C4-2B (cell line): ENCODE data around the gene KDM4C.

Experiments used
- H3K27ac ChIP-seq: fragments of 450-650 bp; 2 replicates; pipeline ENCODE4 v1.5.1; 2017
- CTCF ChIP-seq: fragments of 450-650 bp; conservative IDR thresholded peaks from 2 replicates; pipeline ENCODE4 v1.5.1; 2017; ENCODE audit warnings: mild to moderate bottlenecking
- ZFX ChIP-seq: fragments of 450-650 bp; IDR thresholded peaks from 2 replicates; pipeline ENCODE4 v1.6.1; 2017

The KDM4C gene

GRCh38 chr9:7154003-7154619 lies 396.3 kb downstream of the KDM4C start:
- TF ChIP-seq ZFX (no peak), CTCF (no peak)
- no peak overlapping the region for H3K27ac ChIP-seq

GRCh38 chr9:7154650-7155049 lies 396.9 kb downstream of the KDM4C start:
- H3K27ac ChIP-seq: no peak overlapping the region
- no peak for TF ChIP-seq CTCF
- no peak for TF ChIP-seq ZFX

- TF ChIP-seq CTCF (no peak), ZFX (no peak)
- H3K27ac ChIP-seq: no peak overlapping the region
These were observed 403.7 kb downstream of the KDM4C start for GRCh38 chr9:7161469-7161868.

GRCh38 chr9:7163932-7164331 lies 406.2 kb downstream of the KDM4C start:
- H3K27ac ChIP-seq: no peak overlapping the region
- TF ChIP-seq ZFX: no peak
- TF ChIP-seq CTCF: no peak

- H3K27ac ChIP-seq: no peak overlapping the region
- no peak for TF ChIP-seq CTCF
- no peak for TF ChIP-seq ZFX
These were observed 406.9 kb downstream of the KDM4C start for GRCh38 chr9:7164440-7165330.

- TF ChIP-seq CTCF: no peak
- TF ChIP-seq ZFX: no peak
- H3K27ac ChIP-seq: no peak overlapping the region
These were observed 407.7 kb downstream of the KDM4C start for GRCh38 chr9:7165331-7165975.

GRCh38 chr9:7166074-7166473 lies 408.3 kb downstream of the KDM4C start:
- H3K27ac ChIP-seq: no peak overlapping the region
- no peak for TF ChIP-seq ZFX
- TF ChIP-seq CTCF: no peak
